HepG2 (cell line): ENCODE data around the gene COX6A2. TPM values are rescaled to one million over a fixed set of nuclear protein-coding genes. Genes with fewer than 3 reads are reported as not detected.

ENCODE experiments used
- AHR ChIP-seq: IDR thresholded peaks from 2 replicates; pipeline ENCODE4 v1.6.1; 2018; ENCODE audit warnings: missing genetic modification reagents, missing compliant biosample characterization
- ATF6 ChIP-seq: sonication (generic); formaldehyde crosslinking; conservative IDR thresholded peaks from 2 replicates; pipeline ENCODE4 v1.4.0; 2020; ENCODE audit warnings: missing genetic modification reagents
- ATM ChIP-seq: fragments of 450-650 bp; IDR thresholded peaks from 2 replicates; pipeline ENCODE4 v1.7.1; 2017; ENCODE audit warnings: mild to moderate bottlenecking, borderline replicate concordance
- ATRX ChIP-seq: sonication (generic); formaldehyde crosslinking; IDR thresholded peaks from 2 replicates; pipeline ENCODE4 v1.4.0; 2020; ENCODE audit warnings: missing genetic modification reagents, borderline replicate concordance
- CEBPG ChIP-seq: IDR thresholded peaks from 2 replicates; pipeline ENCODE4 v1.6.1; 2016
- CREB1 ChIP-seq, 2 experiments: fragments of 450-650 bp in 1 of 2; IDR thresholded peaks; 2 replicates each; pipeline ENCODE4 v1.6.1; 2016 to 2017; ENCODE audit warnings: control low read depth in 1 of 2, mild to moderate bottlenecking in 1 of 2, missing compliant biosample characterization in 1 of 2, missing genetic modification characterization in 1 of 2
- EP300 ChIP-seq, 3 experiments: sonication (generic) in 1 of 3; formaldehyde crosslinking in 1 of 3; IDR thresholded peaks; 2 replicates each; pipeline versions ENCODE4 v1.5.1 to v1.6.1; 2011 to 2020; ENCODE audit warnings: low read depth in 2 of 3, low read length in 2 of 3, borderline replicate concordance in 1 of 3, improper control_type of control experiment in 1 of 3, mild to moderate bottlenecking in 1 of 3, missing genetic modification reagents in 1 of 3, moderate library complexity in 1 of 3
- GATA4 ChIP-seq: sonication (generic); IDR thresholded peaks from 2 replicates; pipeline ENCODE4 v1.6.1; 2016; ENCODE audit warnings: antibody characterized with exemption, low read depth, borderline replicate concordance
- GATAD1 ChIP-seq: IDR thresholded peaks from 2 replicates; pipeline ENCODE4 v1.6.1; 2016; ENCODE audit warnings: missing genetic modification reagents, missing compliant biosample characterization
- HIVEP1 ChIP-seq: sonication (generic); formaldehyde crosslinking; IDR thresholded peaks from 2 replicates; pipeline ENCODE4 v1.4.0; 2020; ENCODE audit warnings: mild to moderate bottlenecking, missing genetic modification reagents
- MBNL3 ChIP-seq: fragments of 250-450 bp; sonication (Bioruptor Pico); conservative IDR thresholded peaks from 2 replicates; pipeline ENCODE4 v1.8.0; 2022; ENCODE audit warnings: mild to moderate bottlenecking, inconsistent platforms
- PHF20 ChIP-seq: sonication (generic); formaldehyde crosslinking; IDR thresholded peaks from 2 replicates; pipeline ENCODE4 v1.5.0; 2020; ENCODE audit warnings: mild to moderate bottlenecking, missing genetic modification reagents
- RFX5 ChIP-seq: IDR thresholded peaks from 2 replicates; pipeline ENCODE4 v1.6.1; 2011; ENCODE audit warnings: low read depth, low read length, improper control_type of control experiment
- RFXANK ChIP-seq: IDR thresholded peaks from 2 replicates; pipeline ENCODE4 v1.6.1; 2016
- SIN3A ChIP-seq: IDR thresholded peaks from 2 replicates; pipeline ENCODE4 v1.6.1; 2011; ENCODE audit warnings: low read depth, mild to moderate bottlenecking, control low read depth, low read length, borderline replicate concordance
- TMF1 ChIP-seq: sonication (generic); formaldehyde crosslinking; IDR thresholded peaks from 2 replicates; pipeline ENCODE4 v1.8.1; 2022; ENCODE audit warnings: low read depth, missing genetic modification reagents
- ZFP36L1 ChIP-seq: sonication (generic); formaldehyde crosslinking; IDR thresholded peaks from 2 replicates; pipeline ENCODE4 v1.8.0; 2022; ENCODE audit warnings: mild to moderate bottlenecking, missing genetic modification reagents, moderate library complexity
- ZFY ChIP-seq: sonication (generic); formaldehyde crosslinking; IDR thresholded peaks from 2 replicates; pipeline ENCODE4 v1.4.0; 2020; ENCODE audit warnings: missing genetic modification reagents
- ZNF124 ChIP-seq: sonication (generic); formaldehyde crosslinking; IDR thresholded peaks from 2 replicates; pipeline ENCODE4 v1.4.0; 2020; ENCODE audit warnings: missing genetic modification reagents
- ZNF235 ChIP-seq: sonication (generic); formaldehyde crosslinking; IDR thresholded peaks from 2 replicates; pipeline ENCODE4 v1.8.1; 2023; ENCODE audit warnings: mild to moderate bottlenecking, missing genetic modification reagents, borderline replicate concordance
- ZNF367 ChIP-seq: sonication (generic); formaldehyde crosslinking; IDR thresholded peaks from 2 replicates; pipeline ENCODE4 v1.4.0; 2020; ENCODE audit warnings: missing genetic modification reagents, borderline replicate concordance
- ZNF382 ChIP-seq: sonication (generic); formaldehyde crosslinking; IDR thresholded peaks from 2 replicates; pipeline ENCODE4 v1.5.0; 2020; ENCODE audit warnings: missing genetic modification reagents, mild to moderate bottlenecking, borderline replicate concordance
- ZNF468 ChIP-seq: sonication (generic); formaldehyde crosslinking; IDR thresholded peaks from 2 replicates; pipeline ENCODE4 v1.8.0; 2022; ENCODE audit warnings: mild to moderate bottlenecking, moderate library complexity, missing genetic modification reagents
- ZNF644 ChIP-seq: IDR thresholded peaks from 2 replicates; pipeline ENCODE4 v1.6.1; 2016; ENCODE audit warnings: low read depth
- ZNF772 ChIP-seq: sonication (generic); formaldehyde crosslinking; IDR thresholded peaks from 2 replicates; pipeline ENCODE4 v1.5.0; 2020; ENCODE audit warnings: mild to moderate bottlenecking, missing genetic modification reagents
- ZNF790 ChIP-seq: sonication (generic); formaldehyde crosslinking; IDR thresholded peaks from 2 replicates; pipeline ENCODE4 v1.8.0; 2022; ENCODE audit warnings: missing genetic modification reagents, mild to moderate bottlenecking, borderline replicate concordance
- polyA plus RNA-seq, 8 experiments: library from polyadenylated mRNA; depleted of rRNA in 3 of 8; stranded (reverse) in 7 of 8; unstranded in 1 of 8; fragments of >200 nt; fragmentation: Illumina TruSeq in 4 of 8; extraction: Trizol in 4 of 8; gene quantifications; 2 replicates each; pipeline versions ENCODE4 v1.2.1 to v1.2.3, GENCODE V29; 2011 to 2016; ENCODE audit warnings: low read depth in 4 of 8, missing spikeins in 1 of 8, mixed read lengths in 1 of 8; ENCODE audit not compliant: insufficient read depth in 1 of 8
- total RNA-seq, 5 experiments: library from RNA; depleted of rRNA; stranded (reverse); fragments of >200 nt; fragmentation: Illumina TruSeq; extraction: Trizol; gene quantifications; 2 replicates each; pipeline ENCODE4 v1.2.3, GENCODE V29; 2016; ENCODE audit warnings: low read depth in 1 of 5
- TF ChIP-seq, protein P1 (sequence below): sonication (generic); formaldehyde crosslinking; conservative IDR thresholded peaks from 2 replicates; pipeline ENCODE4 v1.4.0; 2020; ENCODE audit warnings: missing genetic modification reagents

Gene COX6A2
- total and polyA plus RNA-seq, 2 of the 13 experiments (the other 11 are each of a cell fraction or from before 2014, with no cell fraction given): not detected

- TF ChIP-seq ATF6 (CRISPR knock-in tag) (no peak), RFX5 (no peak), GATAD1 (CRISPR knock-in tag) (peak; percentile 50; the same call in 1 of the 2 replicates), MBNL3 (no peak), AHR (CRISPR knock-in tag) (peak; percentile 74), ZNF772 (CRISPR knock-in tag) (peak; percentile 25; the same call in 1 of the 2 replicates), GATA4 (no peak), ZNF124 (CRISPR knock-in tag) (no peak), ATRX (CRISPR knock-in tag) (no peak), ZNF790 (CRISPR knock-in tag) (no peak), EP300 (IDR thresholded peaks at IDR 0.05; ENCODE audit: low read depth in 2 of 2, low read length in 2 of 2) (no peak), EP300 (CRISPR knock-in tag; IDR thresholded peaks at IDR 0.05; ENCODE audit: borderline replicate concordance) (no peak), ATM (no peak), ZNF644 (CRISPR knock-in tag) (no peak), HIVEP1 (CRISPR knock-in tag) (peak; percentile 47; the same call in 1 of the 2 replicates), RFXANK (CRISPR knock-in tag) (no peak), PHF20 (CRISPR knock-in tag) (no peak), ZNF382 (no peak), ZNF367 (CRISPR knock-in tag) (no peak), ZFY (no peak; the same call in 1 of the 2 replicates), ZNF468 (CRISPR knock-in tag) (no peak), CEBPG (CRISPR knock-in tag) (peak; percentile 58), CREB1 (IDR thresholded peaks at IDR 0.05) (0 out of 2 replicates have a peak, but pooled peaks have one; percentile 17), CREB1 (CRISPR knock-in tag; IDR thresholded peaks at IDR 0.05) (no peak), TMF1 (CRISPR knock-in tag) (no peak), ZFP36L1 (CRISPR knock-in tag) (no peak), SIN3A (0 out of 2 replicates have a peak, but pooled peaks have one; percentile 30), ZNF235 (CRISPR knock-in tag) (no peak; the same call in 1 of the 2 replicates)
- TF ChIP-seq, protein P1, sequence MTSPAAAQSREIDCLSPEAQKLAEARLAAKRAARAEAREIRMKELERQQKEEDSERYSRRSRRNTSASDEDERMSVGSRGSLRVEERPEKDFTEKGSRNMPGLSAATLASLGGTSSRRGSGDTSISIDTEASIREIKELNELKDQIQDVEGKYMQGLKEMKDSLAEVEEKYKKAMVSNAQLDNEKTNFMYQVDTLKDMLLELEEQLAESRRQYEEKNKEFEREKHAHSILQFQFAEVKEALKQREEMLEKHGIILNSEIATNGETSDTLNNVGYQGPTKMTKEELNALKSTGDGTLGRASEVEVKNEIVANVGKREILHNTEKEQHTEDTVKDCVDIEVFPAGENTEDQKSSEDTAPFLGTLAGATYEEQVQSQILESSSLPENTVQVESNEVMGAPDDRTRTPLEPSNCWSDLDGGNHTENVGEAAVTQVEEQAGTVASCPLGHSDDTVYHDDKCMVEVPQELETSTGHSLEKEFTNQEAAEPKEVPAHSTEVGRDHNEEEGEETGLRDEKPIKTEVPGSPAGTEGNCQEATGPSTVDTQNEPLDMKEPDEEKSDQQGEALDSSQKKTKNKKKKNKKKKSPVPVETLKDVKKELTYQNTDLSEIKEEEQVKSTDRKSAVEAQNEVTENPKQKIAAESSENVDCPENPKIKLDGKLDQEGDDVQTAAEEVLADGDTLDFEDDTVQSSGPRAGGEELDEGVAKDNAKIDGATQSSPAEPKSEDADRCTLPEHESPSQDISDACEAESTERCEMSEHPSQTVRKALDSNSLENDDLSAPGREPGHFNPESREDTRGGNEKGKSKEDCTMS (CRISPR knock-in tag): no peak
Observed at GRCh38 chr16:31453255-31454204, 25.4 kb upstream of the COX6A2 start (continued).
